ENCODE measurements around the gene TGFB1.
"Not testable (repeated sequence)": the region's sequence is repeated elsewhere in the genome, so short reads cannot be mapped to it uniquely, and the experiment has no call there.

Gene TGFB1

DNA sequence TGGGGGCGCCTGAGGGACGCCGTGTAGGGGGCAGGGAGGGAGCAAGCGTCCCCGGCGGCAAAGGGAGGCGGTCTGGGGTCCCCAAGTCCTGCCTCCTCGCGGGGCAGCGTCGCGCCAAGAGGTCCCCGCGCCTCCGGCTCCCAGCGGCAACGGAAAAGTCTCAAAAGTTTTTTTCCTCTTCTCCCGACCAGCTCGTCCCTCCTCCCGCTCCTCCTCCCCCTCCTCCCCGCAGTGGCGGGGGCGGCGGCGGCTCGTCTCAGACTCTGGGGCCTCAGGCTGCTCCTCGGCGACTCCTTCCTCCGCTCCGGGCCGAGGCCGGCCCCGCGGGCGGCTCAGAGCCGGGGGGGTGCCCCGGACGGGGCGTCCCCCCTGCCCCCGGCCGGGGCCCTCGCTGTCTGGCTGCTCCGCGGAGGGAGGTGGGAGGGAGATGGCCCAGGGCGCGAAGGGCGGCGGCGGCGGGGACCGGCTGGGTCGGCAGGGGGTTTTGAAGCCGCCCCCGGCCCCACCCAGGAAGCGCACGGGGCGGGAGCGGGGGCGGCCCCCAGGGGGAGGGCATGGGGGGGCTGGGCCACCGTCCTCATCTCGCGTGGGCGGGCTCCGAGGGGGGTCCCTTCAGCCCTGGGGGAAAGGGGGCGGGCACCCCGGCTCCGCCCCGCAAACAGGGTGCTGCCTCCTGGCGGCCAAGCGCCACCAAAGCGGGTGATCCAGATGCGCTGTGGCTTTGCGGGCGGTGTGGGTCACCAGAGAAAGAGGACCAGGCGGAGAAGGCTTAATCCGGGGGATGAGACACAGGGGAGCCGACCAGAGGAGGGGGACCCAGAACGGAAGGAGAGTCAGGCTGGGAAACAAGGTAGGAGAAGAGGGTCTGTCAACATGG lies at the start of gene TGFB1:
TGFB1 (minus strand) TSS at position 457 of the 877 bp plus-strand sequence. CDS start 878 bp downstream, outside the sequence.
- Mint-ChIP-seq H3K27me3 (no peaks in the 10 kb centered on the region), H3K4me3 (peak within 1 kb of the TSS; percentile 92), H3K27ac (peak within 1 kb of the TSS; percentile 93), H3K9me3 (peaks cover 3% of the 10 kb centered on the region), H3K4me1 (peaks cover 63% of the 10 kb centered on the region), H3K36me3 (peaks cover 32% of the 10 kb centered on the region)
- peak; percentile 95 for DNase-seq
- CTCF ChIA-PET = interaction anchor here (0.8 to 2.7 kb wide), 5 partner anchors 10 to 52 kb away, joined by 3 to 14 read pairs (median 4); partner anchors contain the start of gene B9D2

DNA sequence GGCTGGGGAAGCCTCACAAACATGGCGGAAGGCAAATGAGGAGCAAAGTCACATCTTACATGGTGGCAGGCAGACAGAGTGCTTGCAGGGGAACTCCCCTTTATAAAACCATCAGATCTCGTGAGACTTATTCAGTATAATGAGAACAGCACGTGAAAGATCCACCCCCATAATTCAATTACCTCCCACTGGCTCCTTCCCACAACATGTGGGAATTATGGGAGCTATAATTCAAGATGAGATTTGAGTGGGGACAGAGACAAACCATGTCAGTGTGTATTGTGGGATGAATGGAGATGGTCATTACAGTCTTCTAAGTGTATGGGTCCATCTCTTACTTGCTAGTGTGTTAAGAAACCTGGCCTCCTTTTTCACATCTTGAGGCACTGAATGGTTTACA lies 48.3 kb upstream of the TGFB1 start:
- no peak overlapping the region for H3K27ac Mint-ChIP-seq
- H3K4me3 Mint-ChIP-seq = no peak overlapping the region
- CTCF ChIA-PET = interaction anchor here (0.9 to 1.5 kb wide), 2 partner anchors 47 to 51 kb away, joined by 3 read pairs; no protein-coding TSS in a partner anchor
- H3K27me3 Mint-ChIP-seq = peaks cover 7% of the 10 kb centered on the region
- H3K36me3 Mint-ChIP-seq = peaks cover 2% of the 10 kb centered on the region
- H3K4me1 Mint-ChIP-seq = peaks cover 31% of the 10 kb centered on the region
- H3K9me3 Mint-ChIP-seq = no peaks in the 10 kb centered on the region
- DNase-seq = no peak

DNA sequence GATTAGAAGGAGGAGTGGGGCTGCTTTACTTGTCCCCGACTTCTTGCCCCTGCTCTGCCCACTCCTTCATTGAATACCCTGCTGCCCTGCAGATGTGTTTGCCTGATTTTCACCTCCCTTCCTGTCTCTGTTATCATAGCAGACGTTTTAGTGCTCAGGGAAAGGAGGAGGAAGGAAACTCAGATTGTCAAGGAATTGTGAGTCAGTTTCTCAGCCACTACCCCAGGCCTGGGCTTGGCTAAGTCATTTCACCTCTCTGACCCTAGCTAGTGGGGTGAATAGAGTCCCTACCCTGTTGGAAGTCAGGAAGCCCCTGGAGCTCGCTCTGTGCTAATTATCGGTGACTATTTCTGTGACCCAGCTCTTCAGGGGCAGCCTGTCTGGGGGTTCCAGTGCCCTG lies 47.8 kb upstream of the TGFB1 start:
- Mint-ChIP-seq H3K4me1 (peaks cover 33% of the 10 kb centered on the region), H3K4me3 (no peak overlapping the region), H3K36me3 (peaks cover 3% of the 10 kb centered on the region), H3K27me3 (peaks cover 8% of the 10 kb centered on the region), H3K9me3 (no peaks in the 10 kb centered on the region), H3K27ac (no peak overlapping the region)
- CTCF ChIA-PET = interaction anchor here (0.9 to 1.5 kb wide), 2 partner anchors 48 to 50 kb away, joined by 3 read pairs; no protein-coding TSS in a partner anchor
- DNase-seq = no peak

DNA sequence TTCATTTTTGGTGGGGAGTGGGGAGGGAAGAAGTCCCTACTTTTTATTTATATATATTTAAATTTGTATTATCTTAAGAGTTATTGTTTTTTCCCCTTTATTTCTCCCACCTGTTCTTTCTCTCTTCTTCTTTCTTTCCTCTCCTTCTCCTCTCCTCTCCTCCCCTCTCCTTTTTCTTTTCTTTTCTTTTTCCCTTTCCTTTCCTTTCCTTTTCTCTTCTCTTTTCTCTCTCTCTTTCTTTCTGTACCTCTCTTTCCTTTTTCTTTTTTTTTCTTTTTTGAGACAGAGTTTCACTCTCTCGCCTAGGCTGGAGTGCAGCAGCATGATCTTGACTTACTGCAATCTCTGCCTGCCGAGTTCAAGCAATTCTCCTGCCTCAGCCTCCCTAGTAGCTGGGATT lies 45.8 kb upstream of the TGFB1 start:
- H3K4me1 Mint-ChIP-seq = peaks cover 40% of the 10 kb centered on the region
- peaks cover 8% of the 10 kb centered on the region for H3K27me3 Mint-ChIP-seq
- peak overlapping the region; percentile 97 for H3K4me3 Mint-ChIP-seq
- DNase-seq = no peak
- peaks cover 11% of the 10 kb centered on the region for H3K36me3 Mint-ChIP-seq
- H3K27ac Mint-ChIP-seq = no peak overlapping the region
- CTCF ChIA-PET = no interaction called here
- no peaks in the 10 kb centered on the region for H3K9me3 Mint-ChIP-seq

DNA sequence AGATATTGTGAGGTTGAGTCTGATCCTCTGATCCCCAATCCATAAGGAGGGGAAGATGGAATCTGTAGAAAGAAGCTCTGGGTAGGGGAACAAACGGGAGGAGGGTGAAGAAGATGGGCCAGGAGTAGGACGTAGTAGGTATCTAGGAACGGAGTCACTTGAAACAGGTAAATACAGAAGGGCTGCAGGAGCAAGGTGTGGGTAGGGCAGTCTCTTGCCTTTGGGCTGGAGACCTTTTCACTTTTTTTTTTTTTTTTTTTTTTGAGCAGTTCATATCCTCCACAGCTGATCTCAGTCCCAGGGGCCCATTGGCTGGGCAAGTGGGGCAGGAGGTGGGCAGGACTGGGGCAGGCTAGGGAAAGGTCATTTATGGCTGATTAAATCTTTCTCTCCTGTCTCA lies 45.4 kb upstream of the TGFB1 start:
- H3K36me3 Mint-ChIP-seq = peaks cover 11% of the 10 kb centered on the region
- DNase-seq = no peak
- peaks cover 40% of the 10 kb centered on the region for H3K4me1 Mint-ChIP-seq
- H3K9me3 Mint-ChIP-seq = no peaks in the 10 kb centered on the region
- peak overlapping the region; percentile 97 for H3K4me3 Mint-ChIP-seq
- no peak overlapping the region for H3K27ac Mint-ChIP-seq
- CTCF ChIA-PET = no interaction called here
- H3K27me3 Mint-ChIP-seq = peaks cover 8% of the 10 kb centered on the region

DNA sequence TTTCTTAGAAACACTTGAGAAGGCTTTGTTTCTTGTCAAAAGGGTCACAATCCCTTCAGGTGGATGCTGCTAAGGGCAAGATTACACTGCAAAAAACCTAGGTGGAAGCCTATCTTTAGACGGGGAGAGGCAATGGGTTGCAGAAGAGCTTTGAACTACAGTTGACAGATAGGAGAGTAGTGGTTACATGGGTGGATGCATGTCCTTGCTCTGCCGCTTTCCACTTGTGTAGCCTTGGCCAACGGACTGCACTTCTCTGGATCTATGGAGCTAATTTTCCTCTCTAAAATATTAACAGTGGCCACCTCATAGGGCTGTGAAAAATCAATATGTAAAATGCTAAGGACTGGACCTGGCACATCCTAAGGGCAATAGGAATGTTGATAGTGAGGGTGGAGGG lies 44.9 kb upstream of the TGFB1 start:
- DNase-seq = no peak
- Mint-ChIP-seq H3K4me1 (peaks cover 40% of the 10 kb centered on the region), H3K27me3 (peaks cover 8% of the 10 kb centered on the region), H3K4me3 (peak overlapping the region; percentile 97), H3K36me3 (peaks cover 11% of the 10 kb centered on the region), H3K27ac (no peak overlapping the region), H3K9me3 (no peaks in the 10 kb centered on the region)
- CTCF ChIA-PET = no interaction called here

DNA sequence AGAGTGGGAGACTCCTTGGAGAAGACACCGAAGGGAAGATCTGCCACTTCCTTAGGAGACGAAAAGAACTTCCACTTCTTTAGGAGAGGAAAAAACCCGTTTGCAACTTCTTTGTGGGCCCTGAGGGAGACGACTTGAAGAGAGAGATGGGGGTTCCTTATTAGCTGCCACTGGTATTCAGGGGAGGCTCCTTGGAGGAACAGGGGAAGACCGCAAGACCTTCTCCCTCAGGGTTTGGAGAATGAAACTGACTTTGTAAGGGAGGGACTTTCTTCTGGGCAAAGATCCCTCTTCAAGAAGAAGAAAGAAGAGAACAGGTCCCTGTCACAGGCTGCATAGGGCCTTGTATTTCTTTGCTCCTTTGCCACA lies 44.3 kb upstream of the TGFB1 start:
- peaks cover 8% of the 10 kb centered on the region for H3K27me3 Mint-ChIP-seq
- peaks cover 40% of the 10 kb centered on the region for H3K4me1 Mint-ChIP-seq
- DNase-seq = no peak
- peak overlapping the region; percentile 97 for H3K4me3 Mint-ChIP-seq
- no peaks in the 10 kb centered on the region for H3K9me3 Mint-ChIP-seq
- peak overlapping the region; percentile 100 for H3K27ac Mint-ChIP-seq
- H3K36me3 Mint-ChIP-seq = peaks cover 11% of the 10 kb centered on the region
- CTCF ChIA-PET = no interaction called here

DNA sequence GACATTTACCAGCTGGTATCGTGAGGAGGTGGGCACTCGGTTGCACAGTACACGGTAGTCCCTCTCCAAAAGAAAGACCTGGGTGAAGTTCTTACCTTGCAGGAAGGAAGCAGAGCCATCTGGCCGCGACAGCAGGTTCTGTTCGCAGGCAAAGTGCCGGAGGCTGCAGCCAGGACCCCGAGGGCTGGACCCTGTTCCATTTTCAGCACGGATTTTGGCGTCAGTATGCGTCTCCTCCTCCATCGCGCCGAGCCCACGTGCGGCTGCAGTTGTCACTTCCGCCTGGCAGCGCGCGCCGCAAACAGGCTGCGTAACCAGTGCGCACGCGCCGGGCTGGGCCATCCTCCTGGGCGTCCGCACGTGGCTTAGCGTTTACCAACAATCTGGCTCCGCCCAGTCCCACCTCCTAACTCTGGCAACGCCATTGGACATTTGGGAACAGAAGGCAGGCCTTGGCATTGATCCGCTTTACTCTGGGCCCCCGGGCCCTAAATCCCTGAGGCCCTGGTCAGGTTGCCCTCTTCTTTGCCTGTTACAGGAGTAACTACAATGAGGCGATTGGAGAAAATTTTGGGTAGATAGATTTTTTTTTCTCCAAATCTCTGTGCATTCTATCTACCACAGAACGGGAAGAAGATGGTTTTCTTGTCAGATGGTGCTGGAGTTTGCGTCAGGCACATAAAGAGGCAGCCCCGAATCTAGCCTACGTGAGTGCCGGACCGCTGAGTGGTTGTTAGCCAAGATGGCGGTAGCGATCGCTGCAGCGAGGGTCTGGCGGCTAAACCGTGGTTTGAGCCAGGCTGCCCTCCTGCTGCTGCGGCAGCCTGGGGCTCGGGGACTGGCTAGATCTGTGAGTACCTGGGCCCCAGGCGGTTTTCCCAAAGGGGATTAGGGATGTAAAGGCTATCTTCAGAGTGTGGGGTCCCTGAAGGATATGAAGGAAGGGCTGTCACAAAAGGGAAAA lies 43.6 kb upstream of the TGFB1 start, which contains the start of the genes BCKDHA and EXOSC5:
BCKDHA (plus strand) TSS at position 733 of the 964 bp plus-strand sequence; CDS start at position 743, 10 bp downstream.
EXOSC5 (minus strand) TSS at position 274 of the 964 bp plus-strand sequence; CDS start at position 243, 31 bp downstream.
- peak within 1 kb of the TSS; percentile 100 for H3K27ac Mint-ChIP-seq
- CTCF ChIA-PET = interaction anchor here (1.0 kb wide), 1 partner anchor 34 kb away, joined by 3 read pairs; no protein-coding TSS in a partner anchor
- H3K27me3 Mint-ChIP-seq = peaks cover 8% of the 10 kb centered on the region
- peak within 1 kb of the TSS; percentile 97 for H3K4me3 Mint-ChIP-seq
- peaks cover 40% of the 10 kb centered on the region for H3K4me1 Mint-ChIP-seq
- H3K36me3 Mint-ChIP-seq = peaks cover 11% of the 10 kb centered on the region
- peak; percentile 100 for DNase-seq
- H3K9me3 Mint-ChIP-seq = no peaks in the 10 kb centered on the region

DNA sequence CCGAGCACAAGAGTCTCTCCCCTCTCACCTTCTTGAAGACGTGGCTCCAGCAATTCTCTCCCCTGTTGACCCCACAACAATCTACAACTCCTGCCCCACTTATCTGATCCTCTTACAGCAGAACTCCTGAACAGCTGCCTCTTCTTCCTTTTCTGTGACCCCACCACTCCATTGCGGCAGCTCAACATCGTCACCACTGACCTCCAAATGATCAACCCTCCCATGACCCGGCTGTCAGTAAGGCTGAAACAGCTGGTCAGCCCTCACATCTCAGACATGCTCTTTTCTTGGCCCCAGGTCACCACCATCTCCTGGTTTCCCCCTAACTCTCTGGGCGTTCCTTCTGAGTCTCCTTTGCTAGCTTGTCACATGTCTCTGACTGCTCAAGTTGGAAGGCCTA lies 41.6 kb upstream of the TGFB1 start:
- peak overlapping the region; percentile 53 for H3K27ac Mint-ChIP-seq
- H3K36me3 Mint-ChIP-seq = peaks cover 17% of the 10 kb centered on the region

DNA sequence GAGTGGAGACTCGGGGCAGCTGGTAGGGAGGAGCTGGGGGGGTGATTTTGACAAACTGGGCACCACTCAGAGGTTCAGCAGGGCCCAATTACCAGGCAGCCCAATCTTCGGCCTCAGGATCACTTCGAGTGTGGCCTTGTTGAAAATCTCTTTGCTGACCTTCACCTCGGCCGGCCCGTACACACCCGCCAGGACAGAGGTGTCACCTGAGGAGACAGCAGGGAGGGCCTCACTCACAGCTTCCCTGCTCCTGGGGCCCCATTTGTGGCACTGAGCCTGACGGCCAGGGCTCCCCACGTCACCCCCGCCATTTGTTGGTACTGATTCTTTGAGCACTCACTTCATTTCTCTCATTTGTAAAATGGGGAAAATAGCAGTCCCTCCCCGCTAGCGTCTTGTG lies 39.1 kb upstream of the TGFB1 start:
- DNase-seq = no peak
- no peak overlapping the region for H3K27ac Mint-ChIP-seq
- H3K9me3 Mint-ChIP-seq = no peaks in the 10 kb centered on the region
- peaks cover 4% of the 10 kb centered on the region for H3K27me3 Mint-ChIP-seq
- H3K4me3 Mint-ChIP-seq = no peak overlapping the region
- H3K36me3 Mint-ChIP-seq = peaks cover 21% of the 10 kb centered on the region
- H3K4me1 Mint-ChIP-seq = peaks cover 21% of the 10 kb centered on the region
- CTCF ChIA-PET = no interaction called here

More for the DNA sequence above, 41.6 kb upstream of the TGFB1 start:
- Mint-ChIP-seq H3K4me1 (peaks cover 40% of the 10 kb centered on the region), H3K27me3 (peaks cover 8% of the 10 kb centered on the region), H3K9me3 (no peaks in the 10 kb centered on the region), H3K4me3 (peak overlapping the region; percentile 22)
- no peak for DNase-seq
- CTCF ChIA-PET = interaction anchor here (1.2 kb wide), 1 partner anchor 33 kb away, joined by 3 read pairs; no protein-coding TSS in a partner anchor

DNA sequence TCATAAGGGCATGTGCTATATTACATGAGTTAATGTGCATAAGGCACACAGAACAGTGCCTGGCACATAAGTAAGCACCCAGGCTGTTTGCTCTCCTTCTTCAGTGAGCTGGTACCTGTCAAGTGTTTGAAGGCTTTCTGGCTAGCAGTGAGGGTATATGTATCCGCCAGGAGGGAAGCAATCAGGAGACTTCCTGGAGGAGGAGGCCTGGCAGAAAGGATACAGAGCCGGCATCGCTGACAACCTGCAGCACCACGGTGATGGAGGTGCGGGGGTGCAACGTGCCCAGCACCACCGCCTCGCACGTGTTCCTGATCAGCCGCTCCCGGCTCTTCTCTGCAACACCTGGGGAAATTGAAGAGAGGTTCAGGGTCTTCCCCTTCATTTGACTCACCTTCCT lies 37.9 kb upstream of the TGFB1 start:
- H3K36me3 Mint-ChIP-seq = peaks cover 21% of the 10 kb centered on the region
- CTCF ChIA-PET = no interaction called here
- H3K4me1 Mint-ChIP-seq = peaks cover 14% of the 10 kb centered on the region
- no peak for DNase-seq
- H3K27me3 Mint-ChIP-seq = no peaks in the 10 kb centered on the region
- no peaks in the 10 kb centered on the region for H3K9me3 Mint-ChIP-seq
- H3K4me3 Mint-ChIP-seq = no peak overlapping the region
- no peak overlapping the region for H3K27ac Mint-ChIP-seq

DNA sequence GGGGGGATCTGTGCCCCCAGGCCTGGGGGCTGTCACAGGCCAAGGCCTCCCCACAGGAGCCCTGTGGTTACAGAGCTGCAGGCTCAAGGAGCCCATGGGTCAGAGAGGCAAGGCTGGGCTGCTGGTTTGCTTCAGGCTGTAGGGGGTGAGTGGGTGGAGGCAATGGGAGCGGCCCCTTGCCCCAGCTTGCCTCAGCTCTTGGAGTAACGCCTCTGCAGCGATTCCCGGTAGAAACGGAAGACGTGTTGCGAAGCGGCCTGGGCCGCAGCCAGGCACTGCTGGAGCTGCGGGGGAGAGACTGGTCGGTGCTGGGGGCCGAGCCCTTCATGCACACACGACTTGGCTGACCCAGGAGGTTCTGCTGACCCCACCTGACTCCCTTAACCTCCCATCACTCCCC lies 32.7 kb upstream of the TGFB1 start:
- Mint-ChIP-seq H3K36me3 (peaks cover 15% of the 10 kb centered on the region), H3K27ac (no peak overlapping the region), H3K4me1 (no peaks in the 10 kb centered on the region), H3K9me3 (no peaks in the 10 kb centered on the region), H3K4me3 (no peak overlapping the region), H3K27me3 (no peaks in the 10 kb centered on the region)
- CTCF ChIA-PET = no interaction called here
- no peak for DNase-seq

DNA sequence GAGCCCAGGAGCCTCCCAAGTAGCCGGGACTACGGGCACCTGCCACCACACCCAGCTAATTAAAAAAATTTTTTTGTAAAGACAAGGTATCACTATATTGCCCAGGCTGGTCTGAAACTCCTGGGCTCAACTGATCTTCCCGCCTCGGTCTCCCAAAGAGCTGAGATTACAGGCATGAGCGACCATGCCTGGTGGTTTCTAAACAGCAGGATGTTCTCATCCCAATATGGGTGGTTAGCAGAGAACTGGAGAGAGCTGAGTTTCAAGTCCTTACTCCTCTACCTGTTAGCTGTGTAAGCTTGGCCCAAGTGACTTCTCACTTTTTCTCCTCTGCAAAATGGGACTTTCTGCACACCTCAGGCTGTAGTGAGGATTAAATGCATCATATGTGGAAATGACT lies 30.6 kb upstream of the TGFB1 start:
- Mint-ChIP-seq H3K9me3 (no peaks in the 10 kb centered on the region), H3K36me3 (peaks cover 5% of the 10 kb centered on the region), H3K27me3 (no peaks in the 10 kb centered on the region), H3K27ac (no peak overlapping the region), H3K4me3 (no peak overlapping the region), H3K4me1 (no peaks in the 10 kb centered on the region)
- DNase-seq = no peak
- CTCF ChIA-PET = no interaction called here

DNA sequence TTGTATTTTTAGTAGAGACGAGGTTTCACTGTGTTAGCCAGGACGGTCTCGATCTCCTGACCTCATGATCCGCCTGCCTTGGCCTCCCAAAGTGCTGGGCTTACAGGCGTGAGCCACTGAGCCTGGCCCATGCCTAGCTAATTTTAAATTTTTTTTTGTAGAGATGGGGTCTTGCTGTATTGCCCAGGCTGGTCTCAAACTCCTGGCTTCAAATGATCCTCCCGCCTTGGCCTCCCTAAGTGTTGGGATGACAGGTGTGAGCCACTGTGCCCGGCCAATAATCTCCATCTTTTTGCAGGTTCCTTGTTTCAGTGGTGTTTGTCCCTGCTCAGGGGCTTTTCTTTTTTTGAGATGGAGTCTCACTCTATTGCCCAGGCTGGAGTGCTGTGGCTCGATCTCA lies 27.8 kb upstream of the TGFB1 start:
- CTCF ChIA-PET = not testable (repeated sequence)

More for the DNA sequence above, 27.8 kb upstream of the TGFB1 start:
- H3K4me3 Mint-ChIP-seq, H3K27ac Mint-ChIP-seq, H3K27me3 Mint-ChIP-seq, H3K4me1 Mint-ChIP-seq, DNase-seq, H3K9me3 Mint-ChIP-seq, H3K36me3 Mint-ChIP-seq: not testable (repeated sequence)

Data from activated naive CD4-positive, alpha-beta T cell treated with anti-CD3 and anti-CD28 coated beads, Interleukin-2, amount 10 ng/mL, durations not matched to agents 7 days and 5 days (primary cell).